HG02852 (cell line): Measurements from ENCODE around the gene BOLL.
A peak's percentile ranks its signal among the peaks of the same experiment; 100 is the strongest.
"Not testable (repeated sequence)": the region's sequence is repeated elsewhere in the genome, so short reads cannot be mapped to it uniquely, and the experiment has no call there.

Source experiments
- ATAC-seq: cut with Tn5 transposase; IDR thresholded peaks from one replicate; pipeline ENCODE4 v1.9.1; 2021; ENCODE audit warnings: mild to moderate bottlenecking, moderate library complexity; ENCODE audit not compliant: unreplicated experiment

BOLL gene

GRCh38 chr2:197707316-197708213, 77.6 kb downstream of the BOLL start:
- no peak for ATAC-seq

- ATAC-seq = no peak
Observed at GRCh38 chr2:197706839-197707207, 78.3 kb downstream of the BOLL start.

- no peak for ATAC-seq
Observed at GRCh38 chr2:197705912-197706838, 78.9 kb downstream of the BOLL start.

GRCh38 chr2:197705121-197705911, 79.8 kb downstream of the BOLL start, which contains the start of gene MARS2:
Gene MARS2 (plus strand): TSS chr2:197705369. CDS start chr2:197705406, 37 bp downstream.
- peak; percentile 85 for ATAC-seq

- peak; percentile 38 for ATAC-seq
Observed at GRCh38 chr2:197704434-197705120, 80.5 kb downstream of the BOLL start.

- no peak for ATAC-seq
Observed at GRCh38 chr2:197700960-197701359, 84.2 kb downstream of the BOLL start.

- not testable (repeated sequence) for ATAC-seq
Observed at GRCh38 chr2:197699724-197700123, 85.4 kb downstream of the BOLL start.

- not testable (repeated sequence) for ATAC-seq
Observed at GRCh38 chr2:197696571-197696970, 88.5 kb downstream of the BOLL start.

GRCh38 chr2:197695971-197696370, 89.1 kb downstream of the BOLL start:
- ATAC-seq = not testable (repeated sequence)

GRCh38 chr2:197695206-197695605, 89.9 kb downstream of the BOLL start:
- ATAC-seq = not testable (repeated sequence)

- no peak for ATAC-seq
Observed at GRCh38 chr2:197677483-197677882, 107.6 kb downstream of the BOLL start.

GRCh38 chr2:197677056-197677455, 108.1 kb downstream of the BOLL start:
- no peak for ATAC-seq
